WERI-Rb-1 (cell line): ENCODE measurements around the gene TLR9.

Source experiments
- DNase-seq: peaks from one replicate; pipeline ENCODE4 v3.0.0-alpha.2; 2020
- H3K27ac ChIP-seq: fragments of 250-450 bp; sonication (Bioruptor Pico); 2 replicates; pipeline ENCODE4 v1.5.1; 2020; ENCODE audit warnings: mild to moderate bottlenecking, moderate library complexity
- H3K27me3 ChIP-seq: fragments of 250-450 bp; sonication (Bioruptor Pico); 2 replicates; pipeline ENCODE4 v1.5.1; 2021; ENCODE audit warnings: mild to moderate bottlenecking, low read depth, moderate library complexity; ENCODE audit not compliant: insufficient read depth, severe bottlenecking
- H3K36me3 ChIP-seq: fragments of 250-450 bp; sonication (Bioruptor Pico); 2 replicates; pipeline ENCODE4 v1.5.1; 2020; ENCODE audit warnings: mild to moderate bottlenecking, moderate library complexity
- H3K4me3 ChIP-seq: 2 replicates; pipeline ENCODE4 v1.5.1; 2011; ENCODE audit warnings: low read depth, mild to moderate bottlenecking, control low read depth, low read length
- H3K9me3 ChIP-seq: fragments of 250-450 bp; sonication (Bioruptor Pico); 2 replicates; pipeline ENCODE4 v1.5.1; 2021; ENCODE audit warnings: mild to moderate bottlenecking, moderate library complexity; ENCODE audit not compliant: severe bottlenecking
- CTCF ChIP-seq: IDR thresholded peaks from 2 replicates; pipeline ENCODE4 v1.5.1; 2011; ENCODE audit warnings: low read depth, mild to moderate bottlenecking, control low read depth, inconsistent platforms, low read length

The TLR9 gene

GRCh38 chr3:52198643-52199608, 26.5 kb downstream of the TLR9 start:
- TF ChIP-seq CTCF, result no peak
- no peak for DNase-seq
- Histone ChIP-seq H3K27me3 (no peaks in the 10 kb centered on the region), H3K36me3 (peaks cover 19% of the 10 kb centered on the region), H3K4me3 (peak overlapping the region; percentile 80), H3K9me3 (no peaks in the 10 kb centered on the region), H3K27ac (peak overlapping the region; percentile 82)

GRCh38 chr3:52197842-52198625, 27.4 kb downstream of the TLR9 start, which contains the start of gene ALAS1:
Gene ALAS1 (plus strand): TSS chr3:52198160. CDS start chr3:52199242, 1,082 bp downstream.
- Histone ChIP-seq H3K27me3 (no peaks in the 10 kb centered on the region), H3K36me3 (peaks cover 17% of the 10 kb centered on the region), H3K4me3 (peak within 1 kb of the TSS; percentile 80), H3K9me3 (no peaks in the 10 kb centered on the region), H3K27ac (peak within 1 kb of the TSS; percentile 82)
- DNase-seq, result peak; percentile 87
- TF ChIP-seq CTCF, result 0 out of 2 replicates have a peak, but pooled peaks have one; percentile 4

GRCh38 chr3:52197499-52197841, 28.0 kb downstream of the TLR9 start:
- DNase-seq, result no peak
- no peak for TF ChIP-seq CTCF
- Histone ChIP-seq H3K27me3 (no peaks in the 10 kb centered on the region), H3K4me3 (peak overlapping the region; percentile 19; the same call in 1 of the 2 replicates), H3K27ac (peak overlapping the region; percentile 32), H3K36me3 (peaks cover 11% of the 10 kb centered on the region), H3K9me3 (no peaks in the 10 kb centered on the region)

GRCh38 chr3:52196977-52197376, 28.5 kb downstream of the TLR9 start:
- TF ChIP-seq CTCF, result no peak
- no peak for DNase-seq
- peaks cover 7% of the 10 kb centered on the region for H3K36me3 ChIP-seq
- no peak overlapping the region for H3K4me3 ChIP-seq
- H3K9me3 ChIP-seq, result no peaks in the 10 kb centered on the region
- no peaks in the 10 kb centered on the region for H3K27me3 ChIP-seq
- H3K27ac ChIP-seq, result no peak overlapping the region

GRCh38 chr3:52195823-52196331, 29.6 kb downstream of the TLR9 start:
- Histone ChIP-seq H3K27me3 (no peaks in the 10 kb centered on the region), H3K4me3 (no peak overlapping the region), H3K9me3 (no peaks in the 10 kb centered on the region), H3K27ac (no peak overlapping the region), H3K36me3 (peaks cover 3% of the 10 kb centered on the region; the same call in 1 of the 2 replicates)
- no peak for DNase-seq
- TF ChIP-seq CTCF, result no peak
